Fibroblast of mammary gland (primary cell): Measurements from ENCODE around the gene FAM3B.

Experiments used
- DNase-seq: peaks from one replicate; pipeline ENCODE4 v3.0.0-alpha.2; 2010; ENCODE audit warnings: low read depth
- H3K4me3 ChIP-seq: 2 replicates; pipeline ENCODE4 v1.5.1; 2011; ENCODE audit warnings: low read depth, mild to moderate bottlenecking, low read length, moderate library complexity; ENCODE audit not compliant: control insufficient read depth
- CTCF ChIP-seq: conservative IDR thresholded peaks from 2 replicates; pipeline ENCODE4 v1.5.1; 2011; ENCODE audit warnings: low read depth, low read length, inconsistent platforms; ENCODE audit not compliant: control insufficient read depth, insufficient read depth

The FAM3B gene

GRCh38 chr21:41374177-41374712 lies 57.6 kb downstream of the FAM3B start:
- DNase-seq, result no peak
- no peak for TF ChIP-seq CTCF
- H3K4me3 ChIP-seq, result no peak overlapping the region

GRCh38 chr21:41374867-41375533 lies 58.4 kb downstream of the FAM3B start:
- no peak for TF ChIP-seq CTCF
- H3K4me3 ChIP-seq, result no peak overlapping the region
- DNase-seq, result no peak

DNA sequence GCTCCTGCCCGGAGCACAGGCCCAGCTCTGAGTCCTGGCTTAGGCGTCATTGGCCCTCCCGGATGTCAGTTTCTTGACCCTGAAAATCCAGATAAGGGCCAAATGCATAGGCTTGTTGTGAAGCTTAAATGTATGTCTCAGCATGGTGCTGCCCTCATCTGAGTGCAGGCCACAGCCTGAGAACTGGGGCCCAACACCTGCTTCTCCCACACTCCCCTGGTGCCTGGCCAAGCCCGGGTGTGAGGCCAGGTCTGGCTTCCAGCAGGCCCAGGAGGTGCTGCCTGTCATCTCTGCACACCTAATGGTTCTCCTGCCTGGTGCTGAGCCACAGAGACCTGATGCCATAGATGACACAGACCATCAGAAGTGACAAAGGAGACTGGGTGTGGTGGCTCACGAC lies 59.3 kb downstream of the FAM3B start:
- DNase-seq, result no peak
- no peak overlapping the region for H3K4me3 ChIP-seq
- TF ChIP-seq CTCF, result no peak

- no peak overlapping the region for H3K4me3 ChIP-seq
- no peak for TF ChIP-seq CTCF
These were observed 61.1 kb downstream of the FAM3B start for GRCh38 chr21:41377715-41378114.

GRCh38 chr21:41378849-41379248 lies 62.2 kb downstream of the FAM3B start:
- no peak for TF ChIP-seq CTCF
- DNase-seq, result no peak
- H3K4me3 ChIP-seq, result no peak overlapping the region

More at GRCh38 chr21:41377715-41378114, 61.1 kb downstream of the FAM3B start:
- DNase-seq, result no peak

GRCh38 chr21:41379901-41380300 lies 63.3 kb downstream of the FAM3B start:
- TF ChIP-seq CTCF, result no peak
- H3K4me3 ChIP-seq, result no peak overlapping the region
- DNase-seq, result no peak

GRCh38 chr21:41381731-41382130 lies 65.1 kb downstream of the FAM3B start:
- no peak overlapping the region for H3K4me3 ChIP-seq
- no peak for TF ChIP-seq CTCF
- DNase-seq, result no peak
